ENCODE measurements around the gene RAPGEF3.

The RAPGEF3 gene

GRCh38 chr12:47752552-47752951 lies 6.1 kb downstream of the RAPGEF3 start:
- H3K4me3 ChIP-seq (ENCODE audit: low read depth in 1 of 5, low read length in 5 of 5): peak overlapping the region in 1 of 5 donors; percentile 93
- peaks cover 0 to 53% (median 35%) of the 10 kb centered on the region in 5 donors for H3K36me3 ChIP-seq (ENCODE audit: control insufficient read depth in 5 of 5, insufficient read depth in 5 of 5, low read length in 5 of 5)
- peaks cover 0 to 2% (median 0%) of the 10 kb centered on the region in 5 donors for H3K27me3 ChIP-seq (ENCODE audit: control insufficient read depth in 5 of 5, insufficient read depth in 4 of 5, low read length in 5 of 5)
- peaks cover 3 to 73% (median 36%) of the 10 kb centered on the region in 5 donors for H3K4me1 ChIP-seq (ENCODE audit: control insufficient read depth in 5 of 5, insufficient read depth in 5 of 5, low read length in 5 of 5)
- H3K27ac ChIP-seq (ENCODE audit: low read depth, low read length): peak overlapping the region; percentile 86
- H3K9ac ChIP-seq (ENCODE audit: low read length in 5 of 5): no peak overlapping the region
- H3K9me3 ChIP-seq (ENCODE audit: control insufficient read depth in 5 of 5, low read length in 5 of 5): no peaks in the 10 kb centered on the region

GRCh38 chr12:47752121-47752520 lies 6.6 kb downstream of the RAPGEF3 start:
- peak overlapping the region; percentile 50 for H3K27ac ChIP-seq (ENCODE audit: low read depth, low read length)
- H3K36me3 ChIP-seq (ENCODE audit: control insufficient read depth in 5 of 5, insufficient read depth in 5 of 5, low read length in 5 of 5): peaks cover 0 to 53% (median 39%) of the 10 kb centered on the region in 5 donors
- no peaks in the 10 kb centered on the region for H3K9me3 ChIP-seq (ENCODE audit: control insufficient read depth in 5 of 5, low read length in 5 of 5)
- H3K27me3 ChIP-seq (ENCODE audit: control insufficient read depth in 5 of 5, insufficient read depth in 4 of 5, low read length in 5 of 5): peaks cover 0 to 1% (median 0%) of the 10 kb centered on the region in 5 donors
- H3K4me1 ChIP-seq (ENCODE audit: control insufficient read depth in 5 of 5, insufficient read depth in 5 of 5, low read length in 5 of 5): peaks cover 3 to 69% (median 33%) of the 10 kb centered on the region in 5 donors
- H3K9ac ChIP-seq (ENCODE audit: low read length in 5 of 5): peak overlapping the region in 1 of 5 donors; percentile 44
- no peak overlapping the region for H3K4me3 ChIP-seq (ENCODE audit: low read depth in 1 of 5, low read length in 5 of 5)

GRCh38 chr12:47751561-47751960 lies 7.1 kb downstream of the RAPGEF3 start:
- Histone ChIP-seq H3K9ac (ENCODE audit: low read length in 5 of 5) (peak overlapping the region in 2 of 5 donors; percentile 16 to 44), H3K27ac (ENCODE audit: low read depth, low read length) (peak overlapping the region; percentile 30), H3K36me3 (ENCODE audit: control insufficient read depth in 5 of 5, insufficient read depth in 5 of 5, low read length in 5 of 5) (peaks cover 0 to 58% (median 44%) of the 10 kb centered on the region in 5 donors)

GRCh38 chr12:47750916-47751470 lies 7.7 kb downstream of the RAPGEF3 start:
- peak overlapping the region; percentile 30 for H3K27ac ChIP-seq (ENCODE audit: low read depth, low read length)
- H3K9ac ChIP-seq (ENCODE audit: low read length in 5 of 5): peak overlapping the region in 1 of 5 donors; percentile 16

More at GRCh38 chr12:47751561-47751960, 7.1 kb downstream of the RAPGEF3 start:
- H3K9me3 ChIP-seq (ENCODE audit: control insufficient read depth in 5 of 5, low read length in 5 of 5): no peaks in the 10 kb centered on the region
- H3K4me3 ChIP-seq (ENCODE audit: low read depth in 1 of 5, low read length in 5 of 5): no peak overlapping the region
- H3K27me3 ChIP-seq (ENCODE audit: control insufficient read depth in 5 of 5, insufficient read depth in 4 of 5, low read length in 5 of 5): peaks cover 0 to 7% (median 0%) of the 10 kb centered on the region in 5 donors
- peaks cover 7 to 67% (median 33%) of the 10 kb centered on the region in 5 donors for H3K4me1 ChIP-seq (ENCODE audit: control insufficient read depth in 5 of 5, insufficient read depth in 5 of 5, low read length in 5 of 5)

GRCh38 chr12:47750229-47750798 lies 8.4 kb downstream of the RAPGEF3 start:
- Histone ChIP-seq H3K4me1 (ENCODE audit: control insufficient read depth in 5 of 5, insufficient read depth in 5 of 5, low read length in 5 of 5) (peaks cover 8 to 58% (median 26%) of the 10 kb centered on the region in 5 donors), H3K27me3 (ENCODE audit: control insufficient read depth in 5 of 5, insufficient read depth in 4 of 5, low read length in 5 of 5) (peaks cover 0 to 7% (median 0%) of the 10 kb centered on the region in 5 donors), H3K27ac (ENCODE audit: low read depth, low read length) (peak overlapping the region; percentile 30), H3K36me3 (ENCODE audit: control insufficient read depth in 5 of 5, insufficient read depth in 5 of 5, low read length in 5 of 5) (peaks cover 0 to 69% (median 49%) of the 10 kb centered on the region in 5 donors), H3K9me3 (ENCODE audit: control insufficient read depth in 5 of 5, low read length in 5 of 5) (no peaks in the 10 kb centered on the region), H3K4me3 (ENCODE audit: low read depth in 1 of 5, low read length in 5 of 5) (no peak overlapping the region), H3K9ac (ENCODE audit: low read length in 5 of 5) (no peak overlapping the region)

More at GRCh38 chr12:47750916-47751470, 7.7 kb downstream of the RAPGEF3 start:
- Histone ChIP-seq H3K4me3 (ENCODE audit: low read depth in 1 of 5, low read length in 5 of 5) (no peak overlapping the region), H3K27me3 (ENCODE audit: control insufficient read depth in 5 of 5, insufficient read depth in 4 of 5, low read length in 5 of 5) (peaks cover 0 to 7% (median 0%) of the 10 kb centered on the region in 5 donors), H3K9me3 (ENCODE audit: control insufficient read depth in 5 of 5, low read length in 5 of 5) (no peaks in the 10 kb centered on the region), H3K36me3 (ENCODE audit: control insufficient read depth in 5 of 5, insufficient read depth in 5 of 5, low read length in 5 of 5) (peaks cover 0 to 64% (median 49%) of the 10 kb centered on the region in 5 donors), H3K4me1 (ENCODE audit: control insufficient read depth in 5 of 5, insufficient read depth in 5 of 5, low read length in 5 of 5) (peaks cover 8 to 65% (median 32%) of the 10 kb centered on the region in 5 donors)

GRCh38 chr12:47748899-47749298 lies 9.8 kb downstream of the RAPGEF3 start:
- Histone ChIP-seq H3K36me3 (ENCODE audit: control insufficient read depth in 5 of 5, insufficient read depth in 5 of 5, low read length in 5 of 5) (peaks cover 0 to 76% (median 49%) of the 10 kb centered on the region in 5 donors), H3K9me3 (ENCODE audit: control insufficient read depth in 5 of 5, low read length in 5 of 5) (no peaks in the 10 kb centered on the region), H3K27ac (ENCODE audit: low read depth, low read length) (no peak overlapping the region), H3K4me3 (ENCODE audit: low read depth in 1 of 5, low read length in 5 of 5) (no peak overlapping the region), H3K27me3 (ENCODE audit: control insufficient read depth in 5 of 5, insufficient read depth in 4 of 5, low read length in 5 of 5) (peaks cover 0 to 7% (median 0%) of the 10 kb centered on the region in 5 donors), H3K9ac (ENCODE audit: low read length in 5 of 5) (no peak overlapping the region), H3K4me1 (ENCODE audit: control insufficient read depth in 5 of 5, insufficient read depth in 5 of 5, low read length in 5 of 5) (peaks cover 8 to 45% (median 14%) of the 10 kb centered on the region in 5 donors)

- H3K9ac ChIP-seq (ENCODE audit: low read length in 5 of 5): no peak overlapping the region
- H3K27me3 ChIP-seq (ENCODE audit: control insufficient read depth in 5 of 5, insufficient read depth in 4 of 5, low read length in 5 of 5): peaks cover 0 to 7% (median 0%) of the 10 kb centered on the region in 5 donors
- H3K4me3 ChIP-seq (ENCODE audit: low read depth in 1 of 5, low read length in 5 of 5): no peak overlapping the region
- H3K9me3 ChIP-seq (ENCODE audit: control insufficient read depth in 5 of 5, low read length in 5 of 5): no peaks in the 10 kb centered on the region
- H3K27ac ChIP-seq (ENCODE audit: low read depth, low read length): no peak overlapping the region
- peaks cover 0 to 80% (median 53%) of the 10 kb centered on the region in 5 donors for H3K36me3 ChIP-seq (ENCODE audit: control insufficient read depth in 5 of 5, insufficient read depth in 5 of 5, low read length in 5 of 5)
- peaks cover 7 to 45% (median 10%) of the 10 kb centered on the region in 5 donors for H3K4me1 ChIP-seq (ENCODE audit: control insufficient read depth in 5 of 5, insufficient read depth in 5 of 5, low read length in 5 of 5)
Measured at GRCh38 chr12:47748507-47748828, 10.2 kb downstream of the RAPGEF3 start.

- Histone ChIP-seq H3K27ac (ENCODE audit: low read depth, low read length) (no peak overlapping the region), H3K27me3 (ENCODE audit: control insufficient read depth in 5 of 5, insufficient read depth in 4 of 5, low read length in 5 of 5) (peaks cover 0 to 7% (median 0%) of the 10 kb centered on the region in 5 donors), H3K4me1 (ENCODE audit: control insufficient read depth in 5 of 5, insufficient read depth in 5 of 5, low read length in 5 of 5) (peaks cover under 1 to 41% (median 8%) of the 10 kb centered on the region in 5 donors), H3K9ac (ENCODE audit: low read length in 5 of 5) (no peak overlapping the region), H3K36me3 (ENCODE audit: control insufficient read depth in 5 of 5, insufficient read depth in 5 of 5, low read length in 5 of 5) (peaks cover 0 to 84% (median 55%) of the 10 kb centered on the region in 5 donors), H3K4me3 (ENCODE audit: low read depth in 1 of 5, low read length in 5 of 5) (no peak overlapping the region), H3K9me3 (ENCODE audit: control insufficient read depth in 5 of 5, low read length in 5 of 5) (no peaks in the 10 kb centered on the region)
Measured at GRCh38 chr12:47747596-47748506, 10.8 kb downstream of the RAPGEF3 start.

- no peak overlapping the region for H3K4me3 ChIP-seq (ENCODE audit: low read depth in 1 of 5, low read length in 5 of 5)
- H3K27me3 ChIP-seq (ENCODE audit: control insufficient read depth in 5 of 5, insufficient read depth in 4 of 5, low read length in 5 of 5): peaks cover 0 to 7% (median 0%) of the 10 kb centered on the region in 5 donors
- H3K9me3 ChIP-seq (ENCODE audit: control insufficient read depth in 5 of 5, low read length in 5 of 5): no peaks in the 10 kb centered on the region
- H3K36me3 ChIP-seq (ENCODE audit: control insufficient read depth in 5 of 5, insufficient read depth in 5 of 5, low read length in 5 of 5): peaks cover 0 to 84% (median 55%) of the 10 kb centered on the region in 5 donors
- H3K4me1 ChIP-seq (ENCODE audit: control insufficient read depth in 5 of 5, insufficient read depth in 5 of 5, low read length in 5 of 5): peaks cover 0 to 39% (median 4%) of the 10 kb centered on the region in 5 donors
- no peak overlapping the region for H3K27ac ChIP-seq (ENCODE audit: low read depth, low read length)
- no peak overlapping the region for H3K9ac ChIP-seq (ENCODE audit: low read length in 5 of 5)
Measured at GRCh38 chr12:47747126-47747525, 11.6 kb downstream of the RAPGEF3 start.
